Parathyroid adenoma (tissue), 2 donors: Measurements from ENCODE around the gene CDSN.

Experiments used
- H2AFZ ChIP-seq: fragments of 300-600 bp; sonication (generic); one replicate; pipeline ENCODE4 v1.7.0; 2017; ENCODE audit warnings: antibody characterized with exemption, mild to moderate bottlenecking
- H3K27ac ChIP-seq: fragments of 300-600 bp; sonication (generic); one replicate; pipeline ENCODE4 v1.7.0; 2017
- H3K27me3 ChIP-seq: fragments of 300-600 bp; sonication (generic); one replicate; pipeline ENCODE4 v1.7.0; 2017; ENCODE audit warnings: low read length; ENCODE audit not compliant: control insufficient read depth, insufficient read depth
- H3K36me3 ChIP-seq: fragments of 300-600 bp; sonication (generic); one replicate; pipeline ENCODE4 v1.7.0; 2017; ENCODE audit warnings: low read length; ENCODE audit not compliant: control insufficient read depth, insufficient read depth
- H3K4me1 ChIP-seq: fragments of 300-600 bp; sonication (generic); one replicate; pipeline ENCODE4 v1.7.0; 2017; ENCODE audit warnings: control low read depth
- H3K4me2 ChIP-seq: fragments of 300-600 bp; sonication (generic); one replicate; pipeline ENCODE4 v1.7.0; 2017; ENCODE audit warnings: low read length
- H3K4me3 ChIP-seq: fragments of 300-600 bp; sonication (generic); one replicate; pipeline ENCODE4 v1.7.0; 2017; ENCODE audit warnings: low read depth, low read length
- H3K79me2 ChIP-seq: fragments of 300-600 bp; sonication (generic); one replicate; pipeline ENCODE4 v1.7.0; 2017; ENCODE audit warnings: control low read depth
- H3K9ac ChIP-seq: fragments of 300-600 bp; sonication (generic); one replicate; pipeline ENCODE4 v1.7.0; 2017; ENCODE audit warnings: mild to moderate bottlenecking
- H3K9me3 ChIP-seq: fragments of 300-600 bp; sonication (generic); one replicate; pipeline ENCODE4 v1.7.0; 2017; ENCODE audit warnings: low read length; ENCODE audit not compliant: control insufficient read depth
- CTCF ChIP-seq: fragments of 300-600 bp; sonication (generic); IDR thresholded peaks from one replicate; pipeline ENCODE4 v1.7.0; 2017; ENCODE audit warnings: antibody characterized with exemption, mild to moderate bottlenecking
- donor health status: primary hyperparathyroidism.

Gene CDSN

GRCh38 chr6:31122791-31123706 lies 2.8 kb upstream of the CDSN start:
- no peak overlapping the region for H3K4me3 ChIP-seq
- H3K79me2 ChIP-seq: peaks cover 12% of the 10 kb centered on the region
- no peak for TF ChIP-seq CTCF
- H3K27ac ChIP-seq: peak overlapping the region; percentile 91
- peaks cover 47% of the 10 kb centered on the region for H3K4me1 ChIP-seq
- no peaks in the 10 kb centered on the region for H3K9me3 ChIP-seq
- H3K36me3 ChIP-seq: no peaks in the 10 kb centered on the region
- H3K9ac ChIP-seq: no peak overlapping the region
- no peaks in the 10 kb centered on the region for H3K27me3 ChIP-seq
- peak overlapping the region; percentile 76 for H2AFZ ChIP-seq
- H3K4me2 ChIP-seq: no peak overlapping the region

GRCh38 chr6:31121131-31121790 lies 1.0 kb upstream of the CDSN start:
- Histone ChIP-seq H3K27me3 (no peaks in the 10 kb centered on the region), H3K4me2 (no peak overlapping the region), H3K9ac (no peak overlapping the region), H2AFZ (peak overlapping the region; percentile 28), H3K27ac (peak overlapping the region; percentile 91), H3K4me1 (peaks cover 50% of the 10 kb centered on the region), H3K36me3 (no peaks in the 10 kb centered on the region), H3K4me3 (no peak overlapping the region), H3K79me2 (peaks cover 8% of the 10 kb centered on the region), H3K9me3 (no peaks in the 10 kb centered on the region)
- no peak for TF ChIP-seq CTCF

GRCh38 chr6:31118178-31118577 lies 2.1 kb downstream of the CDSN start:
- H3K9me3 ChIP-seq: no peaks in the 10 kb centered on the region
- H3K27ac ChIP-seq: peak overlapping the region; percentile 70
- no peak overlapping the region for H3K9ac ChIP-seq
- peak overlapping the region; percentile 20 for H3K4me3 ChIP-seq
- H3K4me1 ChIP-seq: peaks cover 52% of the 10 kb centered on the region
- H3K4me2 ChIP-seq: peak overlapping the region; percentile 30
- peaks cover 8% of the 10 kb centered on the region for H3K79me2 ChIP-seq
- no peaks in the 10 kb centered on the region for H3K36me3 ChIP-seq
- TF ChIP-seq CTCF: no peak
- no peaks in the 10 kb centered on the region for H3K27me3 ChIP-seq
- H2AFZ ChIP-seq: no peak overlapping the region

GRCh38 chr6:31116661-31117385 lies 3.4 kb downstream of the CDSN start:
- no peak overlapping the region for H3K4me3 ChIP-seq
- H3K4me1 ChIP-seq: peaks cover 38% of the 10 kb centered on the region
- H3K9ac ChIP-seq: no peak overlapping the region
- H3K27me3 ChIP-seq: no peaks in the 10 kb centered on the region
- peak overlapping the region; percentile 70 for H3K27ac ChIP-seq
- H3K9me3 ChIP-seq: no peaks in the 10 kb centered on the region
- H3K79me2 ChIP-seq: peaks cover 8% of the 10 kb centered on the region
- H3K4me2 ChIP-seq: peak overlapping the region; percentile 36
- no peaks in the 10 kb centered on the region for H3K36me3 ChIP-seq
- peak overlapping the region; percentile 18 for H2AFZ ChIP-seq
- TF ChIP-seq CTCF: no peak
